ENCODE results near the gene AGPS.
A peak's percentile ranks its signal among the peaks of the same experiment; 100 is the strongest.
"Not testable (repeated sequence)": the region's sequence is repeated elsewhere in the genome, so short reads cannot be mapped to it uniquely, and the experiment has no call there.

Gene AGPS

GRCh38 chr2:177484180-177484795 is 91.7 kb downstream of the AGPS start:
- no peak for TF ChIP-seq CTCF (IDR thresholded peaks at IDR 0.05; ENCODE audit: control insufficient read depth, insufficient read depth, low read depth, low read length, missing control alignments)
- DNase-seq (ENCODE audit: low read depth) = peak; percentile 2
- H3K4me3 ChIP-seq (ENCODE audit: control insufficient read depth, low read depth, low read length) = no peak overlapping the region

- not testable (repeated sequence) for DNase-seq (ENCODE audit: low read depth); H3K4me3 ChIP-seq (ENCODE audit: control insufficient read depth, low read depth, low read length)
Observed at GRCh38 chr2:177485657-177486056, 93.1 kb downstream of the AGPS start.

- H3K4me3 ChIP-seq (ENCODE audit: control insufficient read depth, low read depth, low read length) = no peak overlapping the region
- peak; percentile 55 for TF ChIP-seq CTCF (IDR thresholded peaks at IDR 0.05; ENCODE audit: control insufficient read depth, insufficient read depth, low read depth, low read length, missing control alignments)
- peak; percentile 10 for DNase-seq (ENCODE audit: low read depth)
Observed at GRCh38 chr2:177489719-177490301, 97.2 kb downstream of the AGPS start.

- DNase-seq (ENCODE audit: low read depth) = no peak
- TF ChIP-seq CTCF (IDR thresholded peaks at IDR 0.05; ENCODE audit: control insufficient read depth, insufficient read depth, low read depth, low read length, missing control alignments) = no peak
- H3K4me3 ChIP-seq (ENCODE audit: control insufficient read depth, low read depth, low read length) = no peak overlapping the region
Observed at GRCh38 chr2:177495945-177496344, 103.4 kb downstream of the AGPS start.

- DNase-seq (ENCODE audit: low read depth) = no peak
Observed at GRCh38 chr2:177496921-177497320, 104.3 kb downstream of the AGPS start.

GRCh38 chr2:177501186-177501585 is 108.6 kb downstream of the AGPS start:
- no peak for TF ChIP-seq CTCF (IDR thresholded peaks at IDR 0.05; ENCODE audit: control insufficient read depth, insufficient read depth, low read depth, low read length, missing control alignments)
- DNase-seq (ENCODE audit: low read depth) = no peak
- no peak overlapping the region for H3K4me3 ChIP-seq (ENCODE audit: control insufficient read depth, low read depth, low read length)

More at GRCh38 chr2:177496921-177497320, 104.3 kb downstream of the AGPS start:
- TF ChIP-seq CTCF (IDR thresholded peaks at IDR 0.05; ENCODE audit: control insufficient read depth, insufficient read depth, low read depth, low read length, missing control alignments) = no peak
- no peak overlapping the region for H3K4me3 ChIP-seq (ENCODE audit: control insufficient read depth, low read depth, low read length)

- DNase-seq (ENCODE audit: low read depth) = no peak
- H3K4me3 ChIP-seq (ENCODE audit: control insufficient read depth, low read depth, low read length) = no peak overlapping the region
- TF ChIP-seq CTCF (IDR thresholded peaks at IDR 0.05; ENCODE audit: control insufficient read depth, insufficient read depth, low read depth, low read length, missing control alignments) = no peak
Observed at GRCh38 chr2:177506505-177506904, 113.9 kb downstream of the AGPS start.
